Ishikawa (cell line): ENCODE measurements around the gene SDK1.

Source experiments
- CEBPB ChIP-seq: IDR thresholded peaks from 2 replicates; pipeline ENCODE4 v1.6.1; 2012
- CREB1 ChIP-seq: IDR thresholded peaks from 2 replicates; pipeline ENCODE4 v1.6.1; 2012; ENCODE audit warnings: low read depth
- EGR1 ChIP-seq: IDR thresholded peaks from 2 replicates; pipeline ENCODE4 v1.6.1; 2012
- RAD21 ChIP-seq: IDR thresholded peaks from 2 replicates; pipeline ENCODE4 v1.6.1; 2012; ENCODE audit warnings: low read depth
- TAF1 ChIP-seq: IDR thresholded peaks from 2 replicates; pipeline ENCODE4 v1.6.1; 2012; ENCODE audit warnings: low read depth, mild to moderate bottlenecking
- USF1 ChIP-seq: IDR thresholded peaks from 2 replicates; pipeline ENCODE4 v1.6.1; 2012
- YY1 ChIP-seq: IDR thresholded peaks from 2 replicates; pipeline ENCODE4 v1.6.1; 2012; ENCODE audit warnings: low read depth
- TF ChIP-seq, protein P1 (sequence below): IDR thresholded peaks from 2 replicates; pipeline ENCODE4 v1.6.1; 2012

DNA sequence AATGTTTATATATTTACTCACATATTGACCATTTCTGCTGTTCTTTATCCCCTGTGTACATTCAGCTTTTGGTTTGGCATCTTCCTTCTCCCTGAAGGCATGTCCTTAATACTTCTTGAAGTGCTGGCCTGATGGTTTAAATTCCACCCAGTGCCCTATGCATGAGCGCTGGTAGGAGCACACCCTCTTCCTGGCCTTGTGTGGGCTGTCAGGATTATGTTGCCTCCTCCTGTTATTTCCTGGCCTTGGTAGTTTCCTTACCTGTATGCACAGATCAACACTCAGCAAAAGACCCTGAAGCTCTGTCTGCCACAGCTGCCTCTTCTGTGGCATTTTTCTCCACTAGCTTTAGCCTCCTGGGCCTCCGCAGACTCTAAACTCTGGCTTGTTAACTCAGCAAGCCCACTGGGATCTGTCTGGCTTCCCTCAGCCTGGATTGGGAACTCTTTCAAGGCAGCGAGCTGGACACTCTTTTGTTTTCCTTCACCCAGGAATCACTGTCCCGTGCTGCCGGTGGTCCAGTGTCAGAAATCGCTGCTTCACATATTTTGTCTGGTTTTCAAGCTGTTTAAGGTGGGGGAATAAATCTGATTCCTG, 595.2 kb downstream of the SDK1 start:
- TF ChIP-seq TAF1: no peak
- no peak for TF ChIP-seq CEBPB
- no peak for TF ChIP-seq YY1
- TF ChIP-seq USF1: no peak
- no peak for TF ChIP-seq EGR1
- no peak for TF ChIP-seq RAD21
- TF ChIP-seq, protein P1, sequence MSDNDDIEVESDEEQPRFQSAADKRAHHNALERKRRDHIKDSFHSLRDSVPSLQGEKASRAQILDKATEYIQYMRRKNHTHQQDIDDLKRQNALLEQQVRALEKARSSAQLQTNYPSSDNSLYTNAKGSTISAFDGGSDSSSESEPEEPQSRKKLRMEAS: no peak
- TF ChIP-seq CREB1: no peak
